Measurements from ENCODE around the gene DNM1.

- no peak for TF ChIP-seq BHLHE40 (IDR thresholded peaks at IDR 0.05; ENCODE audit: borderline replicate concordance)
- no peak for TF ChIP-seq FOXM1 (IDR thresholded peaks at IDR 0.05; ENCODE audit: borderline replicate concordance)
- no peak for TF ChIP-seq FOXA1 (IDR thresholded peaks at IDR 0.05)
Observed at GRCh38 chr9:128168731-128169308, 34.4 kb upstream of the DNM1 start.

Measured in HEK293T (cell line).